NT2/D1 (cell line): Measurements from ENCODE around the gene PWWP2B.

Source experiments
- SUZ12 ChIP-seq: IDR thresholded peaks from 2 replicates; pipeline ENCODE4 v1.6.1; 2011; ENCODE audit not compliant: insufficient read length, insufficient read depth; ENCODE audit errors: extremely low read depth
- YY1 ChIP-seq: IDR thresholded peaks from 2 replicates; pipeline ENCODE4 v1.6.1; 2011; ENCODE audit not compliant: insufficient read length, insufficient read depth
- ZNF274 ChIP-seq: IDR thresholded peaks from 2 replicates; pipeline ENCODE4 v1.6.1; 2011; ENCODE audit warnings: mild to moderate bottlenecking, low read depth, low read length

DNA sequence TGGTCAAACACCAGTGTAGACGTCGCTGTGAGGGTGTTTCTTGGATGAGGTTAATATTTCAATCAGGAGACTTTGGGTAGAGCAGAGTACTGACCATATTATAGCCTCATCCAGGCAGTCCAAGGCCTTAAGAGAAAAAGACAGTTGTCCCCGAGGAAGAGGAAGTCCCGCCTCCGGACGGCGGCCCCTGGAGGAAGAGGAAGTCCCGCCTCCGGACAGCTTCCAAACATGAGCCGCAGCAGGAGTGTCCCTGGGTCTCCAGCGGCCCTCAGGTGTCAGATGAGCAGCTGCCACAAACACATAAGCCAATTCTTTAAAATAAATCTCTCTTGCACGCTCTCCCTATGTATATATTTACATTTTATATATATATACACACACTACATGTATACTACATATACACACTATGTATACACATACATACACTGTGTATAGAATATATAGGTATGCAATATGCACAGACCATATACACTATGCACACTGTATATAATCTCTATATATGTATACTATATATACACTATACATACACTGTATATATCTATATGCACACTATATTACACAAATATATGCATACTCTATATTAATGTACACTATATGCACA lies 37.5 kb downstream of the PWWP2B start:
- TF ChIP-seq YY1, result no peak
- TF ChIP-seq ZNF274, result no peak
- TF ChIP-seq SUZ12, result no peak
